HG03565 (cell line): ENCODE data around the gene CACNA1C.
"Not testable (repeated sequence)": the region's sequence is repeated elsewhere in the genome, so short reads cannot be mapped to it uniquely, and the experiment has no call there.

ENCODE experiments used
- ATAC-seq: cut with Tn5 transposase; IDR thresholded peaks from one replicate; pipeline ENCODE4 v1.9.1; 2021; ENCODE audit warnings: mild to moderate bottlenecking, moderate library complexity; ENCODE audit not compliant: unreplicated experiment

Gene CACNA1C

DNA sequence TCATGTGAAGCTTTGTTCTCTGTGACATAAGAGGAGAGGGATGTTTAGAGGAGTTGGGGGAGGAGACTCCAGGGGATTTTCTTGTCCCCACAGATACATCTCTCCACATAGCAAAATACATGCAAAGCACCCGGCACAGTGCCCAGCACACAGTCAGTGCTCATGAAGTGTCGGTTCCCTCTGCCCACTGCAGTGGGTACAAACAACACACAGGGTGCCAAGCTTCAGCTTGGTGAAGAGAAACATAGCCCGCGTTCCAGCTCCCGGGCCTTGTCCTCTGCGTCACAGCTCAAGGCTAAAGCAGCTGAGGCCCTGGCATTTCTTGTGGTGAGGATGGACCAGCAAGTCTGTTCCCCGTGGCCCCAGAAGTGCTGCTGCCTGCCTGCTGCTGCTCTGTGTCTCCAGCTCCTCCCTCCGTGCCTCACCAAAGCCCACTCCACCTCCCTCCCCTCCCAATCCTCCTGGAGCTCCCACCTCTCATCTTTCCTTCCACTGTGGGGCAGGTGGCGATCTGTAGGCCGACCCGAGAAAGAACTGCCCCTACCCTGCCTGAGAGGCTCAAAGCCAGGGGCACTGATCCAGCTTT, 685.0 kb downstream of the CACNA1C start:
- no peak for ATAC-seq

GRCh38 chr12:2739069-2739468, 686.3 kb downstream of the CACNA1C start:
- ATAC-seq = no peak

GRCh38 chr12:2739832-2740641, 687.2 kb downstream of the CACNA1C start:
- ATAC-seq = no peak

GRCh38 chr12:2742037-2742436, 689.2 kb downstream of the CACNA1C start:
- not testable (repeated sequence) for ATAC-seq

DNA sequence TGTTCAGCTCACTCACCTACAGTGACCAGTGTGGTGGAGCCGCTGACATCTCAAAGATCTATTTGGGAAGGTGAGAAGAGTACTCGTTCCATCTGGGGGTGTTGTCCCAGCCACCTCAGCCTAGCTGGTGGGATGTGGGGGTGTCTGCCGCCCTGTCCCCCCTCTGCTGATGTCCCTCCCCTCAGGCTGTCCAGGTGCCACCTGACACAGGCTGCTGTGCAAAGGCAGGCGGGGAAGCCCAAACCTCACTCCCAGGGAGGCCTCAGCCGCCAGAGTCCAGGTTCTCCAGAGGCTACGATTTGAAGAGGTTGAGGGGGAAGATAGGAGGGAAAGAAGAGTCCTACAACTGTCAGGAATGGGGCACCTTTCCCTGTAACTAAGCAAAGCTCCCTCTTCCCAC, 690.7 kb downstream of the CACNA1C start:
- ATAC-seq = no peak

DNA sequence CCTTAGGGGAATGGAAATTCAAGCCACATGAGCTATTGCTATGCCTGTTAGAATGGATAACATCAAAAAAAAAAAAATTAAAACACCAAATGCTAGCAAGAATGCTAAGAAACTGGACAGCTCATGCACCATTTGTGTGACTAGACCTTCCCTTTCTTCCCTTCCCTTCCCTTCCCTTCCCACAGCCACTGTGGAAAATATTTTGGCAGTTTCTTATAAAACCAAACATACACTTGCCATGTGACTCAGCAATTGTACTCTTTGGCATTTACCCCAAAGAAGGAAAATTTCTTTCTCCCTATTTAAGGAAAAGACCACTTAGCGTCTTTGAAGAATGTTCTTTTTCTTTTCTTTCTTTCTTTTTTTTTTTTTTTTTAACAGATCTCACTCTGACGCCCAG, 692.9 kb downstream of the CACNA1C start:
- ATAC-seq = no peak
